B cell (primary cell): Measurements from ENCODE around the gene NLGN1. TPM values are rescaled to one million over a fixed set of nuclear protein-coding genes. Genes with fewer than 3 reads are reported as not detected.
A peak's percentile ranks its signal among the peaks of the same experiment; 100 is the strongest.

ENCODE experiments used
- ATAC-seq: fragments of 200-7000 bp; cut with Tn5 transposase; one replicate; pipeline ENCODE4 v1.10.0; 2021; ENCODE audit warnings: low read depth, mild to moderate bottlenecking, moderate number of reproducible peaks, moderate library complexity
- CTCF ChIA-PET: fragments of 350-600 bp; sonication (Branson Sonifier 250); formaldehyde crosslinking; loops from one replicate; lab custom pipeline; 2021; ENCODE audit warnings: antibody characterized with exemption, inconsistent platforms; lab: Charles Lee
- POLR2A ChIA-PET: fragments of 350-600 bp; sonication (Branson Sonifier 250); formaldehyde crosslinking; loops from one replicate; lab custom pipeline; 2021; ENCODE audit warnings: antibody characterized with exemption; lab: Charles Lee
- DNase-seq: peaks from one replicate; pipeline ENCODE4 v3.0.0; 2013
- H2AFZ ChIP-seq: 2 replicates; pipeline ENCODE4 v1.6.1; 2012; ENCODE audit warnings: mild to moderate bottlenecking, low read depth, low read length; ENCODE audit not compliant: insufficient read depth, poor library complexity, severe bottlenecking
- H3K27ac ChIP-seq, 2 donors: 1 replicate in 1 of 2; 2 replicates in 1 of 2; pipeline ENCODE4 v1.5.1; 2012 to 2013; ENCODE audit warnings: low read length in 2 of 2, mild to moderate bottlenecking in 2 of 2, moderate library complexity in 1 of 2
- H3K27me3 ChIP-seq, 4 experiments: fragments of 200-600 bp in 1 of 4; sonication (generic) in 1 of 4; replicated peaks in 1 of 4; 1 replicate in 2 of 4; 2 replicates in 2 of 4; pipeline versions ENCODE4 v1.6.1 to v1.7.0; 2013 to 2016; ENCODE audit warnings: low read length in 3 of 4, mild to moderate bottlenecking in 2 of 4, mixed read lengths in 1 of 4, moderate library complexity in 1 of 4; ENCODE audit not compliant: insufficient read depth in 4 of 4, control insufficient read depth in 3 of 4; ENCODE audit errors: control extremely low read depth in 1 of 4
- H3K36me3 ChIP-seq, 2 experiments: replicated peaks in 1 of 2; 1 replicate in 1 of 2; 2 replicates in 1 of 2; pipeline versions ENCODE4 v1.6.1 to v1.7.1; 2013; ENCODE audit warnings: low read length in 1 of 2; ENCODE audit not compliant: insufficient read depth in 2 of 2, control insufficient read depth in 1 of 2; ENCODE audit errors: control extremely low read depth in 1 of 2, extremely low read depth in 1 of 2
- H3K4me1 ChIP-seq, 2 donors: fragments of 200-600 bp in 1 of 2; sonication (generic) in 1 of 2; 1 replicate in 1 of 2; 2 replicates in 1 of 2; pipeline versions ENCODE4 v1.5.1 to v1.6.1; 2013 to 2017; ENCODE audit warnings: low read length in 2 of 2; ENCODE audit not compliant: control insufficient read depth in 2 of 2, insufficient read depth in 2 of 2
- H3K4me2 ChIP-seq: replicated peaks from 2 replicates; pipeline ENCODE3; 2012; ENCODE audit warnings: mild to moderate bottlenecking, low read depth, low read length; ENCODE audit not compliant: poor library complexity, severe bottlenecking
- H3K4me3 ChIP-seq, 5 experiments: fragments of 200-600 bp in 1 of 5; sonication (generic) in 1 of 5; 1 replicate in 3 of 5; 2 replicates in 2 of 5; pipeline versions ENCODE4 v1.5.1 to v1.7.0; 2011 to 2016; ENCODE audit warnings: low read length in 4 of 5, mild to moderate bottlenecking in 4 of 5, low read depth in 2 of 5, control low read depth in 1 of 5, moderate library complexity in 1 of 5; ENCODE audit not compliant: insufficient read depth in 1 of 5; ENCODE audit errors: control extremely low read depth in 1 of 5, extremely low read depth in 1 of 5
- H3K79me2 ChIP-seq: fragments of 200-600 bp; sonication (generic); one replicate; pipeline ENCODE4 v1.6.0; 2016; ENCODE audit warnings: low read length; ENCODE audit not compliant: control insufficient read depth, insufficient read depth
- H3K9ac ChIP-seq: fragments of 200-600 bp; sonication (generic); 2 replicates; pipeline ENCODE4 v1.6.1; 2017; ENCODE audit warnings: mild to moderate bottlenecking, low read length, moderate library complexity
- H3K9me3 ChIP-seq, 3 donors: one replicate each; pipeline versions ENCODE4 v1.6.1 to v1.7.1; 2013; ENCODE audit warnings: low read length in 2 of 3; ENCODE audit not compliant: control insufficient read depth in 2 of 3, insufficient read depth in 1 of 3; ENCODE audit errors: control extremely low read depth in 1 of 3
- H4K20me1 ChIP-seq: 2 replicates; pipeline ENCODE4 v1.6.0; 2012; ENCODE audit warnings: mild to moderate bottlenecking, low read length; ENCODE audit not compliant: insufficient read depth, control insufficient read depth, poor library complexity, severe bottlenecking
- H3K27ac Mint-ChIP-seq: one replicate; pipeline ENCODE4 v1.8.0; 2021; ENCODE audit warnings: mixed read lengths
- H3K27me3 Mint-ChIP-seq: one replicate; pipeline ENCODE4 v1.8.0; 2021; ENCODE audit warnings: mixed read lengths
- H3K4me1 Mint-ChIP-seq: one replicate; pipeline ENCODE4 v1.8.0; 2021; ENCODE audit warnings: mixed read lengths
- H3K4me3 Mint-ChIP-seq: one replicate; pipeline ENCODE4 v1.8.0; 2021; ENCODE audit warnings: mixed read lengths
- H3K9me3 Mint-ChIP-seq: one replicate; pipeline ENCODE4 v1.8.0; 2022; ENCODE audit warnings: mixed read lengths; ENCODE audit not compliant: insufficient read depth
- EZH2 ChIP-seq: IDR thresholded peaks from 2 replicates; pipeline ENCODE4 v1.6.1; 2012; ENCODE audit warnings: borderline replicate concordance, low read depth, mild to moderate bottlenecking, moderate library complexity, low read length; ENCODE audit not compliant: insufficient read depth, poor library complexity, severe bottlenecking
- WGBS: methylation state at CpG from one replicate; pipeline ENCODE4 v1.1.5; 2013; ENCODE audit warnings: missing lambda C conversion rate; ENCODE audit not compliant: insufficient coverage; 5-methylcytosine and 5-hydroxymethylcytosine counted together
- intact Hi-C: fragments of 100-400 bp; cut with micrococcal nuclease; formaldehyde crosslinking; loops from one replicate; pipeline ENCODE4 v1.10.0; 2022
- polyA plus RNA-seq: library from polyadenylated mRNA; depleted of rRNA; stranded (reverse); fragments of >200 nt; gene quantifications from 2 replicates; pipeline ENCODE4 v1.2.3, GENCODE V29; 2012
- total RNA-seq, 2 donors: library from RNA; stranded (reverse); fragments of 120-200 nt in 1 of 2; gene quantifications; 1 replicate in 1 of 2; 2 replicates in 1 of 2; pipeline versions ENCODE4 v1.2.3 to v1.2.4, GENCODE V29; 2013 to 2022
- TF ChIP-seq, protein P1 (sequence below): fragments of 200-600 bp; IDR thresholded peaks from one replicate; pipeline ENCODE4 v1.8.0; 2022; ENCODE audit warnings: antibody characterized with exemption, mild to moderate bottlenecking

Gene NLGN1
- total and polyA plus RNA-seq, 2 donors (not counting 1 experiment from before 2014, with no cell fraction given), result not detected

DNA sequence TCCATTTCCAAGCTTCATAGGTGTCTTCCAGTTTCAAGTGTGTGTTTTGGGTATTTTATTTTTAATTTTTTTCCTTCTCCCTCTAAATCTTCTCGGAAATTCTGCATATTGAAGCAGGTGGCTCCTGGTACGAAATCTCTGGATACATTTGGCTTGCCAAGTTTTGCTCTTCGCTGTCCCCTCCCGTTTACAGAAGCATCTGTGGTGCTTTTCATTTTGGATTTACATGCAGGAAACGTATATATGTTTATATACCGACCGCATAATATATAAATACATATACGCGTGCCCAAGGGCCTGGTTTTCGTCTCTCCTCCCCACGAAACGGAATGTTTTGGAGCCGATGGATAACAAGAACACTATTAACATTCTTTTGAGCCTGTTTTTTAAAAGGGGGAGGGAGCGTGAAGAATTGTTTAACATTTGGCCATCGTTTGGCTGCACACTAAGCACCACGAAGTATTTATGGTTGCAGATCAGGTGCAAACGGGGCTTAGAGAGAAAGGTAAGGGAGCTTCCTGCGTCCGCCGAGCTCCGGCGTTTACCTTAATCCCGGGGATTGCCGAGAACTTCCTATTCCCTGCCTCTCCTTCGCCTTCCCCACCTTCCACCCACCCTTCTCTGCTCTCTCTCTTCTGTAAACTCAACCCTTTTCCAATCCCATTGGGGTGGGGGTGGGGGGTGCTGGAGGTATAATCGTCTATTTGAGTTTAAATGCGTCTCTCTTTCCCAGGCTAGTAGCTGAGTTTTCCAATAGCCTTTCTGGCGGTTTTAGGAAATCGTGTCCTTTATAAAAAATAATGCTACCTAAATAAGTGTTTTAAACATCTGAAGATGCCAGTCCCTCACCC is 1.1 kb upstream of the NLGN1 start:
- no peak overlapping the region for H3K27ac ChIP-seq
- H3K27me3 ChIP-seq, result peaks cover 0 to 32% (median 31%) of the 10 kb centered on the region in 4 experiments
- H3K9me3 ChIP-seq, result peaks cover 0 to 10% (median 1%) of the 10 kb centered on the region in 3 donors
- intact Hi-C loops, result no loop called here
- ChIA-PET CTCF (no interaction called here), POLR2A (no interaction called here)
- ATAC-seq, result no peak
- no peaks in the 10 kb centered on the region for H3K9me3 Mint-ChIP-seq
- peak overlapping the region; percentile 62 for H3K4me3 Mint-ChIP-seq
- no peak for DNase-seq
- H3K4me2 ChIP-seq, result peak overlapping the region; percentile 70
- peak overlapping the region; percentile 69 for H2AFZ ChIP-seq
- H3K27me3 Mint-ChIP-seq, result peaks cover 61% of the 10 kb centered on the region
- H3K4me3 ChIP-seq, result peak overlapping the region in 1 of 5 experiments; percentile 38
- H3K9ac ChIP-seq, result no peak overlapping the region
- TF ChIP-seq, protein P1, sequence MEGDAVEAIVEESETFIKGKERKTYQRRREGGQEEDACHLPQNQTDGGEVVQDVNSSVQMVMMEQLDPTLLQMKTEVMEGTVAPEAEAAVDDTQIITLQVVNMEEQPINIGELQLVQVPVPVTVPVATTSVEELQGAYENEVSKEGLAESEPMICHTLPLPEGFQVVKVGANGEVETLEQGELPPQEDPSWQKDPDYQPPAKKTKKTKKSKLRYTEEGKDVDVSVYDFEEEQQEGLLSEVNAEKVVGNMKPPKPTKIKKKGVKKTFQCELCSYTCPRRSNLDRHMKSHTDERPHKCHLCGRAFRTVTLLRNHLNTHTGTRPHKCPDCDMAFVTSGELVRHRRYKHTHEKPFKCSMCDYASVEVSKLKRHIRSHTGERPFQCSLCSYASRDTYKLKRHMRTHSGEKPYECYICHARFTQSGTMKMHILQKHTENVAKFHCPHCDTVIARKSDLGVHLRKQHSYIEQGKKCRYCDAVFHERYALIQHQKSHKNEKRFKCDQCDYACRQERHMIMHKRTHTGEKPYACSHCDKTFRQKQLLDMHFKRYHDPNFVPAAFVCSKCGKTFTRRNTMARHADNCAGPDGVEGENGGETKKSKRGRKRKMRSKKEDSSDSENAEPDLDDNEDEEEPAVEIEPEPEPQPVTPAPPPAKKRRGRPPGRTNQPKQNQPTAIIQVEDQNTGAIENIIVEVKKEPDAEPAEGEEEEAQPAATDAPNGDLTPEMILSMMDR, result no peak
- no peak for TF ChIP-seq EZH2
- H3K36me3 ChIP-seq, result no peaks in the 10 kb centered on the region
- H3K79me2 ChIP-seq, result no peaks in the 10 kb centered on the region
- no peaks in the 10 kb centered on the region for H4K20me1 ChIP-seq
- 0% methylated on average over 4 of the region's 29 CpGs for WGBS
- no peak overlapping the region for H3K27ac Mint-ChIP-seq
- H3K4me1 ChIP-seq, result peaks cover 30 to 32% of the 10 kb centered on the region in 2 donors
- peaks cover 23% of the 10 kb centered on the region for H3K4me1 Mint-ChIP-seq

DNA sequence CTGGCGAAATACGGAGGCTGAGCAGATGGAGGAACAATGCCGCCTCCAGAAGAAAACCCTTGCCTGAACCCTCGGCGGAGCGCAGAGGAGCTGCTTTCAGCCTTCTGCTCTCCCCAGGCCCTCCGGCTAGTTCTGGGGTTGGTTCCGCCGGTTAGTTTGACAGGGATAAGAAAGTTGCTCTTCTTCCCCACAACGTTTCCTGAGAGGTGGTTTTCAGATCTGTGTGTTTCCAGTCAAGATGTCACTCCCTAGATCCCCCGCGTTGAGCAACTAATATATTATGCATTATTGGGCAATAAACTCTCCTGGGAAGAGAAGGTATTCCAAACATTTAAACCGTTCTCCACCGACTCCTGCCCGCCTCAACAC is 551 bp downstream of the NLGN1 start:
- no peak overlapping the region for H3K9ac ChIP-seq
- no peaks in the 10 kb centered on the region for H4K20me1 ChIP-seq
- Mint-ChIP-seq H3K4me1 (peaks cover 23% of the 10 kb centered on the region), H3K27me3 (peaks cover 60% of the 10 kb centered on the region), H3K4me3 (no peak overlapping the region), H3K27ac (no peak overlapping the region), H3K9me3 (no peaks in the 10 kb centered on the region)
- H3K4me2 ChIP-seq, result peak overlapping the region; percentile 48
- WGBS, result 3% methylated on average over 7 of the region's 15 CpGs
- H3K79me2 ChIP-seq, result no peaks in the 10 kb centered on the region
- H2AFZ ChIP-seq, result no peak overlapping the region
- ATAC-seq (no peak), DNase-seq (no peak)
- CTCF ChIA-PET, result no interaction called here
- H3K9me3 ChIP-seq, result peaks cover 0 to 10% (median 1%) of the 10 kb centered on the region in 3 donors
- no peak for TF ChIP-seq EZH2
- TF ChIP-seq, protein P1, result no peak
- intact Hi-C loops, result no loop called here
- peaks cover 30 to 32% of the 10 kb centered on the region in 2 donors for H3K4me1 ChIP-seq
- no peak overlapping the region for H3K4me3 ChIP-seq
- no peaks in the 10 kb centered on the region for H3K36me3 ChIP-seq
- H3K27me3 ChIP-seq, result peaks cover 0 to 32% (median 31%) of the 10 kb centered on the region in 4 experiments
- POLR2A ChIA-PET, result no interaction called here
- H3K27ac ChIP-seq, result no peak overlapping the region
